Embryonic facial prominence (tissue), 1 donor: Measurements from ENCODE around the gene SPRED2.

Experiments used
- DNase-seq: peaks from one replicate; pipeline ENCODE4 v3.0.0-alpha.2; 2016; ENCODE audit errors: extremely low spot score

Gene SPRED2

GRCh38 chr2:65277791-65278483, 154.5 kb downstream of the SPRED2 start:
- DNase-seq, result no peak

- no peak for DNase-seq
These were observed 155.3 kb downstream of the SPRED2 start for GRCh38 chr2:65277118-65277517.

- DNase-seq, result no peak
These were observed 155.8 kb downstream of the SPRED2 start for GRCh38 chr2:65276609-65277008.

GRCh38 chr2:65275141-65275915, 157.1 kb downstream of the SPRED2 start:
- DNase-seq, result no peak

GRCh38 chr2:65273344-65273743, 159.1 kb downstream of the SPRED2 start:
- DNase-seq, result no peak

GRCh38 chr2:65268957-65269356, 163.4 kb downstream of the SPRED2 start:
- DNase-seq, result no peak

GRCh38 chr2:65267008-65267407, 165.4 kb downstream of the SPRED2 start:
- DNase-seq, result no peak

- DNase-seq, result no peak
These were observed 166.7 kb downstream of the SPRED2 start for GRCh38 chr2:65265671-65266045.

- DNase-seq, result peak; percentile 73
These were observed 167.4 kb downstream of the SPRED2 start for GRCh38 chr2:65264821-65265670.

- no peak for DNase-seq
These were observed 168.4 kb downstream of the SPRED2 start for GRCh38 chr2:65263986-65264385.

GRCh38 chr2:65263262-65263661, 169.1 kb downstream of the SPRED2 start:
- no peak for DNase-seq

- no peak for DNase-seq
These were observed 170.7 kb downstream of the SPRED2 start for GRCh38 chr2:65261676-65262075.
